GM12878 (cell line): ENCODE data around the gene BEST2. TPM values are rescaled to one million over a fixed set of nuclear protein-coding genes. Genes with fewer than 3 reads are reported as not detected.

Experiments used
- CREM ChIP-seq: IDR thresholded peaks from 2 replicates; pipeline ENCODE4 v1.6.1; 2014; ENCODE audit warnings: antibody characterized with exemption, low read depth
- DPF2 ChIP-seq: fragments of 450-650 bp; IDR thresholded peaks from 2 replicates; pipeline ENCODE4 v1.6.1; 2017; ENCODE audit warnings: mild to moderate bottlenecking
- E2F4 ChIP-seq: IDR thresholded peaks from 2 replicates; pipeline ENCODE4 v1.6.1; 2012; ENCODE audit warnings: low read depth, low read length, improper control_type of control experiment
- EED ChIP-seq: sonication (generic); IDR thresholded peaks from 2 replicates; pipeline ENCODE4 v1.6.1; 2016; ENCODE audit warnings: antibody characterized with exemption, low read depth
- EP300 ChIP-seq, 2 experiments: fragments of 150-350 bp in 1 of 2; IDR thresholded peaks; 2 replicates each; pipeline ENCODE4 v1.6.1; 2011 to 2012; ENCODE audit warnings: low read depth in 2 of 2, low read length in 2 of 2, borderline replicate concordance in 1 of 2, improper control_type of control experiment in 1 of 2, inconsistent platforms in 1 of 2; ENCODE audit not compliant: control insufficient read depth in 1 of 2
- FOS ChIP-seq: IDR thresholded peaks from 3 replicates; pipeline ENCODE4 v1.6.1; 2011; ENCODE audit warnings: borderline replicate concordance; ENCODE audit not compliant: insufficient read length; ENCODE audit errors: extremely low read depth
- FOXK2 ChIP-seq: fragments of 450-650 bp; IDR thresholded peaks from 2 replicates; pipeline ENCODE4 v1.6.1; 2017; ENCODE audit warnings: mild to moderate bottlenecking, moderate library complexity
- HCFC1 ChIP-seq: fragments of 150-350 bp; IDR thresholded peaks from 2 replicates; pipeline ENCODE4 v1.6.1; 2014; ENCODE audit warnings: low read length
- HDGF ChIP-seq: fragments of 450-650 bp; IDR thresholded peaks from 2 replicates; pipeline ENCODE4 v1.6.1; 2016; ENCODE audit warnings: antibody characterized with exemption
- IKZF1 ChIP-seq: fragments of 450-650 bp; conservative IDR thresholded peaks from 2 replicates; pipeline ENCODE4 v1.6.1; 2017; ENCODE audit warnings: antibody characterized with exemption, mild to moderate bottlenecking
- MLLT1 ChIP-seq: fragments of 450-650 bp; IDR thresholded peaks from 2 replicates; pipeline ENCODE4 v1.6.1; 2016; ENCODE audit warnings: mild to moderate bottlenecking
- NBN ChIP-seq: fragments of 450-650 bp; IDR thresholded peaks from 2 replicates; pipeline ENCODE4 v1.6.1; 2016
- NR2C1 ChIP-seq: fragments of 450-650 bp; IDR thresholded peaks from 2 replicates; pipeline ENCODE4 v1.6.1; 2017; ENCODE audit warnings: antibody characterized with exemption, mild to moderate bottlenecking, moderate library complexity
- PAX5 ChIP-seq: IDR thresholded peaks from 2 replicates; pipeline ENCODE4 v1.6.1; 2011; ENCODE audit warnings: low read depth, low read length, borderline replicate concordance
- POLR2A ChIP-seq: IDR thresholded peaks from 2 replicates; pipeline ENCODE4 v1.6.1; 2011; ENCODE audit warnings: low read depth, mild to moderate bottlenecking, low read length
- RELB ChIP-seq: fragments of 450-650 bp; IDR thresholded peaks from 2 replicates; pipeline ENCODE4 v1.6.1; 2017; ENCODE audit warnings: low read depth, mild to moderate bottlenecking, moderate library complexity
- SIN3A ChIP-seq: IDR thresholded peaks from 2 replicates; pipeline ENCODE4 v1.6.1; 2012; ENCODE audit warnings: low read depth, low read length, improper control_type of control experiment
- SMC3 ChIP-seq: IDR thresholded peaks from 2 replicates; pipeline ENCODE4 v1.6.1; 2011; ENCODE audit warnings: low read length, improper control_type of control experiment, borderline replicate concordance
- SREBF1 ChIP-seq: IDR thresholded peaks from 2 replicates; pipeline ENCODE4 v1.6.1; 2012; ENCODE audit warnings: mild to moderate bottlenecking, low read length
- STAT3 ChIP-seq: IDR thresholded peaks from 2 replicates; pipeline ENCODE4 v1.6.1; 2011; ENCODE audit warnings: low read depth, low read length, improper control_type of control experiment
- YY1 ChIP-seq: IDR thresholded peaks from 2 replicates; pipeline ENCODE4 v1.6.1; 2011; ENCODE audit warnings: low read depth, mild to moderate bottlenecking, low read length
- ZBTB11 ChIP-seq: fragments of 450-650 bp; formaldehyde crosslinking; IDR thresholded peaks from 2 replicates; pipeline ENCODE4 v1.5.0; 2022; ENCODE audit warnings: mild to moderate bottlenecking, missing genetic modification characterization
- ZNF24 ChIP-seq: fragments of 450-650 bp; IDR thresholded peaks from 2 replicates; pipeline ENCODE4 v1.6.1; 2017; ENCODE audit warnings: antibody characterized with exemption, mild to moderate bottlenecking
- ZZZ3 ChIP-seq: IDR thresholded peaks from 2 replicates; pipeline ENCODE4 v1.6.1; 2011; ENCODE audit warnings: low read depth; ENCODE audit not compliant: control insufficient read depth, insufficient read length
- polyA plus RNA-seq, 11 experiments: library from polyadenylated mRNA; depleted of rRNA in 4 of 11; unstranded in 6 of 11; stranded (reverse) in 5 of 11; fragments of >200 nt; fragmentation: Nextera tagmentation in 4 of 11; fragmentation: Illumina TruSeq in 1 of 11; extraction: Ambion mirVana in 4 of 11; extraction: Trizol in 1 of 11; gene quantifications; 1 replicate in 1 of 11; 2 replicates in 10 of 11; pipeline versions ENCODE4 v1.2.1 to v1.2.3, GENCODE V29; 2011 to 2016; ENCODE audit warnings: inconsistent platforms in 2 of 11, missing spikeins in 2 of 11, low read depth in 1 of 11
- total RNA-seq, 4 experiments: library from RNA; depleted of rRNA in 3 of 4; stranded (reverse); fragments of >200 nt in 3 of 4; fragmentation: Illumina TruSeq in 1 of 4; extraction: Trizol in 1 of 4; gene quantifications; 2 replicates each; pipeline versions ENCODE4 v1.2.1 to v1.2.3, GENCODE V29; 2013 to 2021

Gene BEST2
- total and polyA plus RNA-seq, 10 of the 15 experiments (the other 5 are each of a cell fraction or from before 2014, with no cell fraction given) = not detected

GRCh38 chr19:12722566-12723380 is 28.8 kb upstream of the BEST2 start (continued):
- TF ChIP-seq DPF2 (0 out of 2 replicates have a peak, but pooled peaks have one; percentile 43), SREBF1 (no peak; the same call in 1 of the 2 replicates), SMC3 (no peak), EP300 (IDR thresholded peaks at IDR 0.05; ENCODE audit: borderline replicate concordance in 1 of 2, control insufficient read depth in 1 of 2, low read depth in 2 of 2, low read length in 2 of 2) (peak; percentile 4 to 40; a peak in 1 of 4 replicates), STAT3 (no peak), SIN3A (0 out of 2 replicates have a peak, but pooled peaks have one; percentile 28), RELB (peak; percentile 84), HCFC1 (peak; percentile 73), E2F4 (peak; percentile 52), MLLT1 (peak; percentile 80; the same call in 1 of the 2 replicates), ZNF24 (no peak), CREM (peak; percentile 81), PAX5 (no peak), FOXK2 (peak; percentile 66), FOS (peak; percentile 29), POLR2A (peak; percentile 51; the same call in 1 of the 2 replicates), ZBTB11 (peak; percentile 71), IKZF1 (peak; percentile 92), YY1 (no peak; the same call in 1 of the 2 replicates), EED (no peak), NR2C1 (peak; percentile 64), HDGF (no peak), NBN (peak; percentile 81), ZZZ3 (no peak)
